Liver (tissue), 9 donors: ENCODE results near the gene MFSD6L. TPM values are rescaled to one million over a fixed set of nuclear protein-coding genes. Genes with fewer than 3 reads are reported as not detected.

Source experiments
- DNase-seq: peaks from one replicate; pipeline ENCODE4 v3.0.0-alpha.2; 2017; ENCODE audit warnings: low spot score
- H3K27ac ChIP-seq, 2 donors: one replicate each; pipeline ENCODE4 v1.7.0; 2013; ENCODE audit warnings: inconsistent platforms in 2 of 2, low read length in 2 of 2, control low read depth in 1 of 2, low read depth in 1 of 2, mild to moderate bottlenecking in 1 of 2
- H3K27me3 ChIP-seq, 4 donors: one replicate each; pipeline versions ENCODE4 v1.6.1 to v1.7.0; 2013; ENCODE audit warnings: low read length in 3 of 4, inconsistent platforms in 1 of 4, mild to moderate bottlenecking in 1 of 4, moderate library complexity in 1 of 4; ENCODE audit not compliant: control insufficient read depth in 4 of 4, insufficient read depth in 4 of 4
- H3K36me3 ChIP-seq, 4 donors: one replicate each; pipeline versions ENCODE4 v1.6.1 to v1.7.0; 2013; ENCODE audit warnings: low read length in 3 of 4, mild to moderate bottlenecking in 3 of 4, low read depth in 1 of 4, moderate library complexity in 1 of 4; ENCODE audit not compliant: control insufficient read depth in 4 of 4, insufficient read depth in 3 of 4
- H3K4me1 ChIP-seq, 4 donors: one replicate each; pipeline versions ENCODE4 v1.6.1 to v1.7.0; 2013; ENCODE audit warnings: low read length in 3 of 4, mild to moderate bottlenecking in 3 of 4, moderate library complexity in 1 of 4; ENCODE audit not compliant: control insufficient read depth in 4 of 4, insufficient read depth in 4 of 4
- H3K4me3 ChIP-seq, 3 donors: one replicate each; pipeline versions ENCODE4 v1.6.1 to v1.7.0; 2013; ENCODE audit warnings: low read length in 3 of 3, control low read depth in 1 of 3, low read depth in 1 of 3, mild to moderate bottlenecking in 1 of 3
- H3K9ac ChIP-seq, 2 donors: one replicate each; pipeline ENCODE4 v1.7.0; 2013; ENCODE audit warnings: low read length in 2 of 2, mild to moderate bottlenecking in 2 of 2, moderate library complexity in 2 of 2, control low read depth in 1 of 2, low read depth in 1 of 2
- H3K9me3 ChIP-seq, 4 donors: one replicate each; pipeline versions ENCODE4 v1.6.1 to v1.7.0; 2013; ENCODE audit warnings: low read length in 3 of 4; ENCODE audit not compliant: control insufficient read depth in 4 of 4
- EGR1 ChIP-seq, 2 donors: IDR thresholded peaks; 2 replicates each; pipeline ENCODE4 v1.6.1; 2016 to 2018; ENCODE audit warnings: antibody characterized with exemption in 2 of 2, low read depth in 2 of 2
- FOXA1 ChIP-seq: IDR thresholded peaks from 2 replicates; pipeline ENCODE4 v1.6.1; 2016; ENCODE audit warnings: antibody characterized with exemption
- FOXA2 ChIP-seq: IDR thresholded peaks from 2 replicates; pipeline ENCODE4 v1.6.1; 2016; ENCODE audit warnings: antibody characterized with exemption
- GABPA ChIP-seq, 2 donors: IDR thresholded peaks in 1 of 2; conservative IDR thresholded peaks in 1 of 2; 2 replicates each; pipeline ENCODE4 v1.6.1; 2016; ENCODE audit warnings: antibody characterized with exemption in 2 of 2, mild to moderate bottlenecking in 1 of 2, moderate library complexity in 1 of 2
- HNF4A ChIP-seq, 2 donors: conservative IDR thresholded peaks; 2 replicates each; pipeline ENCODE4 v1.6.1; 2016; ENCODE audit warnings: antibody characterized with exemption in 2 of 2, mild to moderate bottlenecking in 2 of 2
- HNF4G ChIP-seq: IDR thresholded peaks from 2 replicates; pipeline ENCODE4 v1.6.1; 2016; ENCODE audit warnings: antibody characterized with exemption
- JUND ChIP-seq, 2 donors: IDR thresholded peaks; 2 replicates each; pipeline ENCODE4 v1.6.1; 2016; ENCODE audit warnings: antibody characterized with exemption in 2 of 2
- NR2F2 ChIP-seq: IDR thresholded peaks from 2 replicates; pipeline ENCODE4 v1.6.1; 2016; ENCODE audit warnings: antibody characterized with exemption
- RAD21 ChIP-seq, 2 donors: IDR thresholded peaks; 2 replicates each; pipeline ENCODE4 v1.6.1; 2016; ENCODE audit warnings: antibody characterized with exemption in 2 of 2, mild to moderate bottlenecking in 2 of 2
- RXRA ChIP-seq, 2 donors: IDR thresholded peaks; 2 replicates each; pipeline ENCODE4 v1.6.1; 2017 to 2018; ENCODE audit warnings: antibody characterized with exemption in 2 of 2, mild to moderate bottlenecking in 1 of 2
- SP1 ChIP-seq: IDR thresholded peaks from 2 replicates; pipeline ENCODE4 v1.6.1; 2018; ENCODE audit warnings: antibody characterized with exemption, mild to moderate bottlenecking
- TAF1 ChIP-seq: conservative IDR thresholded peaks from 2 replicates; pipeline ENCODE4 v1.6.1; 2016; ENCODE audit warnings: antibody characterized with exemption, mild to moderate bottlenecking
- YY1 ChIP-seq: IDR thresholded peaks from 2 replicates; pipeline ENCODE4 v1.6.1; 2016; ENCODE audit warnings: antibody characterized with exemption, mild to moderate bottlenecking
- WGBS: extraction: QIAGEN DNeasy Blood & Tissue Kit; methylation state at CpG from one replicate; pipeline ENCODE4 v1.1.7; 2013; 5-methylcytosine and 5-hydroxymethylcytosine counted together
- polyA plus RNA-seq, 2 donors: library from polyadenylated mRNA; stranded (reverse) in 1 of 2; unstranded in 1 of 2; fragments of 200-250 nt in 1 of 2; fragments of >200 nt in 1 of 2; fragmentation: Nextera tagmentation in 1 of 2; extraction: Ambion mirVana in 1 of 2; gene quantifications; one replicate each; pipeline versions ENCODE4 v1.2.1 to v1.2.3, GENCODE V29; 2013 to 2015
- total RNA-seq, 2 donors: library from RNA; depleted of rRNA; stranded (reverse); fragments of >200 nt; gene quantifications; one replicate each; pipeline ENCODE4 v1.2.3, GENCODE V29; 2014
- TF ChIP-seq, protein P1 (sequence below): IDR thresholded peaks from 2 replicates; pipeline ENCODE4 v1.6.1; 2016; ENCODE audit warnings: antibody characterized with exemption
- TF ChIP-seq, protein P2 (sequence below): IDR thresholded peaks from 2 replicates; pipeline ENCODE4 v1.6.1; 2016; ENCODE audit warnings: antibody characterized with exemption
- TF ChIP-seq, protein P3 (sequence below): IDR thresholded peaks from 2 replicates; pipeline ENCODE4 v1.6.1; 2016; ENCODE audit warnings: antibody characterized with exemption, mild to moderate bottlenecking
- TF ChIP-seq, protein P4 (sequence below): IDR thresholded peaks from 2 replicates; pipeline ENCODE4 v1.6.1; 2016; ENCODE audit warnings: antibody characterized with exemption
- TF ChIP-seq, protein P5 (sequence below): fragments of 150-350 bp; IDR thresholded peaks from 2 replicates; pipeline ENCODE4 v1.5.1; 2017; ENCODE audit warnings: improper control_type of control experiment, low read depth, low read length; ENCODE audit not compliant: missing input control
- donor health status: healthy.
- donor health status: healthy.
- donor health status: healthy.
- donor health status: healthy.
- donor health status: healthy.

The MFSD6L gene
- total and polyA plus RNA-seq, 4 donors = 0.03 to 0.25 (median 0.05) TPM; not detected in 1

DNA sequence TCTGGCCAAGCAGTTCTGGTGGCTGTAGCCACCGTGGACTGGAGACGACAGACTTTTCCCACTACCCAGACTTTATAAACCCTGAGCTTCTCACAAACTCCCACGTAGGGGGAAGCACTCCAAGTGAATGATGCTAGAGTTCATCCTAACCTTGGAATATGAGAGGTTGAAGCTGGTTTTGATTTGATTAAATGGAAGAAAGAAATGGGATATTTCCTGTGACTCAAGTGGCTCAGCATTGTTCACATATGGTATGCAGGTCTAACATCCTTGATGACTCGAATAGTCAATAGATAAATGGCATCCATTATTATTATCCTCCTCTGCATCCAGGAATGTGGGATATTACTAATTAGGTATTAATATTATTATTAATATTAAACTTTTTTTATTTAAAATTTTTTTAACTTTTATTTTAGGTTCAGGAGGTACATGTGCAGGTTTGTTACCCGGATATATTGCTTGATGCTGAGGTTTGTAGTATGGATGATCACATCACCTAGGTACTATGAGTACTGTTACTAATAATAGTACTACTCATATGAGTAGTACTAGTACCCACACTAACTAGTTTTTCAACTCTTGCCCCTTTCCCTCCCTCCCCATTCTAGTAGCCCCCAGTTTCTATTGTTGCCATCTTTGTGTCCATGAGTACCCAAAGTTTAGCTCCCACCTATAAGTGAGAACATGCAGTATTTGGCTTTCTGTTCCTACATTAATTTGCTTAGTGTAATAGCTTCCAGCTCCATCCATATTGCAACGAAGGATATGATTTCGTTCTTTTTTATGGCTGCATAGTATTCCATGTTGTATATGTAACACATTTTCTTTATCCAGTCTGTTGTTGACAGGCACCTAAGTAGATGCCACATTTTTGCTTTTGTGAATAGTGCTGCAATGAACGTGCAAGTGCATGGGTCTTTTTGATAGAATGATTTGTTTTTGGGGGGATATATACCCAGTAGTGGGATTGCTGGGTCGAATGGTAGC, 45.4 kb upstream of the MFSD6L start:
- whole genome bisulfite sequencing = 82% methylated on average over 9 of the region's 9 CpGs

More for the DNA sequence above, 45.4 kb upstream of the MFSD6L start:
- no peaks in the 10 kb centered on the region for H3K4me1 ChIP-seq
- H3K27ac ChIP-seq = no peak overlapping the region
- no peak overlapping the region for H3K9ac ChIP-seq
- H3K4me3 ChIP-seq = no peak overlapping the region
- no peaks in the 10 kb centered on the region for H3K36me3 ChIP-seq
- TF ChIP-seq EGR1 (IDR thresholded peaks at IDR 0.05; ENCODE audit: low read depth in 2 of 2) (no peak), HNF4A (conservative IDR thresholded peaks at IDR 0.05) (no peak), YY1 (no peak), HNF4G (no peak), NR2F2 (no peak), RAD21 (IDR thresholded peaks at IDR 0.05) (no peak), FOXA2 (no peak), GABPA (IDR thresholded peaks at IDR 0.05 in 1 of 2, conservative IDR thresholded peaks at IDR 0.05 in 1 of 2) (no peak), TAF1 (no peak), SP1 (no peak), JUND (IDR thresholded peaks at IDR 0.05) (no peak), FOXA1 (no peak), RXRA (IDR thresholded peaks at IDR 0.05) (no peak)
- TF ChIP-seq, protein P1, sequence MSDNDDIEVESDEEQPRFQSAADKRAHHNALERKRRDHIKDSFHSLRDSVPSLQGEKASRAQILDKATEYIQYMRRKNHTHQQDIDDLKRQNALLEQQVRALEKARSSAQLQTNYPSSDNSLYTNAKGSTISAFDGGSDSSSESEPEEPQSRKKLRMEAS = no peak
- TF ChIP-seq, protein P2, sequence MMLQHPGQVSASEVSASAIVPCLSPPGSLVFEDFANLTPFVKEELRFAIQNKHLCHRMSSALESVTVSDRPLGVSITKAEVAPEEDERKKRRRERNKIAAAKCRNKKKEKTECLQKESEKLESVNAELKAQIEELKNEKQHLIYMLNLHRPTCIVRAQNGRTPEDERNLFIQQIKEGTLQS = no peak
- TF ChIP-seq, protein P3, sequence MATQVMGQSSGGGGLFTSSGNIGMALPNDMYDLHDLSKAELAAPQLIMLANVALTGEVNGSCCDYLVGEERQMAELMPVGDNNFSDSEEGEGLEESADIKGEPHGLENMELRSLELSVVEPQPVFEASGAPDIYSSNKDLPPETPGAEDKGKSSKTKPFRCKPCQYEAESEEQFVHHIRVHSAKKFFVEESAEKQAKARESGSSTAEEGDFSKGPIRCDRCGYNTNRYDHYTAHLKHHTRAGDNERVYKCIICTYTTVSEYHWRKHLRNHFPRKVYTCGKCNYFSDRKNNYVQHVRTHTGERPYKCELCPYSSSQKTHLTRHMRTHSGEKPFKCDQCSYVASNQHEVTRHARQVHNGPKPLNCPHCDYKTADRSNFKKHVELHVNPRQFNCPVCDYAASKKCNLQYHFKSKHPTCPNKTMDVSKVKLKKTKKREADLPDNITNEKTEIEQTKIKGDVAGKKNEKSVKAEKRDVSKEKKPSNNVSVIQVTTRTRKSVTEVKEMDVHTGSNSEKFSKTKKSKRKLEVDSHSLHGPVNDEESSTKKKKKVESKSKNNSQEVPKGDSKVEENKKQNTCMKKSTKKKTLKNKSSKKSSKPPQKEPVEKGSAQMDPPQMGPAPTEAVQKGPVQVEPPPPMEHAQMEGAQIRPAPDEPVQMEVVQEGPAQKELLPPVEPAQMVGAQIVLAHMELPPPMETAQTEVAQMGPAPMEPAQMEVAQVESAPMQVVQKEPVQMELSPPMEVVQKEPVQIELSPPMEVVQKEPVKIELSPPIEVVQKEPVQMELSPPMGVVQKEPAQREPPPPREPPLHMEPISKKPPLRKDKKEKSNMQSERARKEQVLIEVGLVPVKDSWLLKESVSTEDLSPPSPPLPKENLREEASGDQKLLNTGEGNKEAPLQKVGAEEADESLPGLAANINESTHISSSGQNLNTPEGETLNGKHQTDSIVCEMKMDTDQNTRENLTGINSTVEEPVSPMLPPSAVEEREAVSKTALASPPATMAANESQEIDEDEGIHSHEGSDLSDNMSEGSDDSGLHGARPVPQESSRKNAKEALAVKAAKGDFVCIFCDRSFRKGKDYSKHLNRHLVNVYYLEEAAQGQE = no peak
- TF ChIP-seq, protein P4, sequence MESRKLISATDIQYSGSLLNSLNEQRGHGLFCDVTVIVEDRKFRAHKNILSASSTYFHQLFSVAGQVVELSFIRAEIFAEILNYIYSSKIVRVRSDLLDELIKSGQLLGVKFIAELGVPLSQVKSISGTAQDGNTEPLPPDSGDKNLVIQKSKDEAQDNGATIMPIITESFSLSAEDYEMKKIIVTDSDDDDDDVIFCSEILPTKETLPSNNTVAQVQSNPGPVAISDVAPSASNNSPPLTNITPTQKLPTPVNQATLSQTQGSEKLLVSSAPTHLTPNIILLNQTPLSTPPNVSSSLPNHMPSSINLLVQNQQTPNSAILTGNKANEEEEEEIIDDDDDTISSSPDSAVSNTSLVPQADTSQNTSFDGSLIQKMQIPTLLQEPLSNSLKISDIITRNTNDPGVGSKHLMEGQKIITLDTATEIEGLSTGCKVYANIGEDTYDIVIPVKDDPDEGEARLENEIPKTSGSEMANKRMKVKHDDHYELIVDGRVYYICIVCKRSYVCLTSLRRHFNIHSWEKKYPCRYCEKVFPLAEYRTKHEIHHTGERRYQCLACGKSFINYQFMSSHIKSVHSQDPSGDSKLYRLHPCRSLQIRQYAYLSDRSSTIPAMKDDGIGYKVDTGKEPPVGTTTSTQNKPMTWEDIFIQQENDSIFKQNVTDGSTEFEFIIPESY = no peak
- TF ChIP-seq, protein P5, sequence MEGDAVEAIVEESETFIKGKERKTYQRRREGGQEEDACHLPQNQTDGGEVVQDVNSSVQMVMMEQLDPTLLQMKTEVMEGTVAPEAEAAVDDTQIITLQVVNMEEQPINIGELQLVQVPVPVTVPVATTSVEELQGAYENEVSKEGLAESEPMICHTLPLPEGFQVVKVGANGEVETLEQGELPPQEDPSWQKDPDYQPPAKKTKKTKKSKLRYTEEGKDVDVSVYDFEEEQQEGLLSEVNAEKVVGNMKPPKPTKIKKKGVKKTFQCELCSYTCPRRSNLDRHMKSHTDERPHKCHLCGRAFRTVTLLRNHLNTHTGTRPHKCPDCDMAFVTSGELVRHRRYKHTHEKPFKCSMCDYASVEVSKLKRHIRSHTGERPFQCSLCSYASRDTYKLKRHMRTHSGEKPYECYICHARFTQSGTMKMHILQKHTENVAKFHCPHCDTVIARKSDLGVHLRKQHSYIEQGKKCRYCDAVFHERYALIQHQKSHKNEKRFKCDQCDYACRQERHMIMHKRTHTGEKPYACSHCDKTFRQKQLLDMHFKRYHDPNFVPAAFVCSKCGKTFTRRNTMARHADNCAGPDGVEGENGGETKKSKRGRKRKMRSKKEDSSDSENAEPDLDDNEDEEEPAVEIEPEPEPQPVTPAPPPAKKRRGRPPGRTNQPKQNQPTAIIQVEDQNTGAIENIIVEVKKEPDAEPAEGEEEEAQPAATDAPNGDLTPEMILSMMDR = no peak
- no peaks in the 10 kb centered on the region for H3K9me3 ChIP-seq
- H3K27me3 ChIP-seq = peaks cover 0 to 2% (median 0%) of the 10 kb centered on the region in 4 donors
- no peak for DNase-seq
